GM19455 (cell line): Measurements from ENCODE around the gene SLC2A14.
"Not testable (repeated sequence)": the region's sequence is repeated elsewhere in the genome, so short reads cannot be mapped to it uniquely, and the experiment has no call there.

Experiments used
- ATAC-seq: cut with Tn5 transposase; IDR thresholded peaks from one replicate; pipeline ENCODE4 v1.9.1; 2021; ENCODE audit not compliant: unreplicated experiment

SLC2A14 gene

DNA sequence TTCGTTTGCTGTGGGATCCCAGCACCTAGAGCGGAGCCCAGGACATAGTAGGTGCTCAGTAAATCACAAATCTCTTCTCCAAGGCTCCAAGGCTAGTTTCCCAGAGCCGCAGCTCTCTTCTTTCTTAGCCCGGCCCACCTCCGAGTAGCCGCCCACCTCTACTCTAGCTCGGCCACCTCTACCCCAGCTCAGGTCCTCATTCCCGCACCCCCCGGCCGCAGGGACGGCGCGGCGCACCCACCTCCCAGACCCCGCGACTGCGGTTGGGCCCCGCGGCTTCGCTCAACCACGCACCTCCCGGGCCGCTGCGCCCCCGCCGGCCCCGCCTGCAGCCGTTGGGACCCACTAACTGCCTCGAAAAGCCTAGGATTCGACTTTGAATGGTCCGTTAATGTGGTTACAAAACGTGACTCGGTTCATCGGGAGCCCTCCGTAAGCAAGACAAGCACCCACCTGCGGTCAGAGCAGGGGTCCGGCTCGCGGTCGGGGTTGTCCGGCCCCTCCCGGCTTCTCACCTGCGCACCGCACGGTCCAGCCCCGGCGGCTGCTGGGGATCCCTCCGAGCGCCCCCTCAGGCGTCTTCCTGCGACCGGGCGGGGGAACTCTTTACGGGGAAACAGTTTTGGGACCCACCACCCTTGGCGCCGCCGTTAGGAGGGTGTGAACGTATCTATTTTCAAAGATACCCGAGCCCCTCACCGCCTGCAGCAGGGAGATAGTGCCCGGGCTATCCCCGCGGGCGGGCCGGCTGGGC is at the start of gene SLC2A14:
Gene SLC2A14, minus strand, starts transcription at position 350 of the 754 bp plus-strand sequence. CDS start 3,035 bp downstream, outside the sequence.
- no peak for ATAC-seq

DNA sequence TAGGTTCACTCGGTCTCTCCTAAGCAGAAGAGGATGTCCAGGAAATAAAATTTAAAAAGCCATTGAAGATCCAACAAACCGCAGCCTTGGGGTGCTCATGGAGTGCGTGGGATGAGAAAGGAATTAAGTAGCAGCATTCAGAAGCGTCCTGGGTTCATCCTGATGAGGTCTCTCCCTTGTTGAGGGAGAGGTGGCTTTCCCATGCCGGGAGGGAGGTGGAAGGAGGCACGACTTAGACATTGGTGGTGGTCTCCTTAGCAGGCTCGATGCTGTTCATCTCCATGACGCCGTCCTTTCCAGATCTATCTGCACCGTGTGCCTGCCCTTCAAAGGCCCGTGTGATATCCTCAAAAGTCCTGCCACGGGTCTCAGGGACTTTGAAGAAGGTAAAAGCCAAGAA is 48.5 kb upstream of the SLC2A14 start:
- ATAC-seq, result not testable (repeated sequence)

- ATAC-seq, result not testable (repeated sequence)
Observed at GRCh38 chr12:7918268-7918590, 45.5 kb upstream of the SLC2A14 start.

- ATAC-seq, result no peak
Observed at GRCh38 chr12:7917392-7918267, 44.9 kb upstream of the SLC2A14 start.

DNA sequence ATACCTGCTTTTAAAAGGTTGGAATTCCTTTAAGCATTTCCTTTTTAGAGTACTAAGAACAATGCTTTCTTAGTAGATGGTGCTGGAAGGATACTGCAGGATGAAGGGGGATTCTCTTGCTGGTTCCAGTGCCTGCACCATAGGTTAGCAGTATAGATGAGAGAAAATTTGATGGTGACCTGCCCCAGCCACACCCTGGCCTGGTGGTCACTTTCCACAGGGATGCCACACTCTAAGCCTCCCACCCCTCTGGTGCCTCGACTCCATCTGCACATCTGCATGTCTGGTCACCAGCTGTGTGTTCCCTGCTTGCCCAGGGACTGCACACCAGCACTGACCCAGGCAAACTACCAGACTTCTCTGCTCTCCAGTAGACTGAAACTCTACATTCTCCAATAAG is 44.2 kb upstream of the SLC2A14 start:
- no peak for ATAC-seq

- no peak for ATAC-seq
Observed at GRCh38 chr12:7915661-7916403, 43.1 kb upstream of the SLC2A14 start.

- ATAC-seq, result not testable (repeated sequence)
Observed at GRCh38 chr12:7910106-7910505, 37.4 kb upstream of the SLC2A14 start.

GRCh38 chr12:7907009-7907408 is 34.3 kb upstream of the SLC2A14 start:
- ATAC-seq, result no peak

DNA sequence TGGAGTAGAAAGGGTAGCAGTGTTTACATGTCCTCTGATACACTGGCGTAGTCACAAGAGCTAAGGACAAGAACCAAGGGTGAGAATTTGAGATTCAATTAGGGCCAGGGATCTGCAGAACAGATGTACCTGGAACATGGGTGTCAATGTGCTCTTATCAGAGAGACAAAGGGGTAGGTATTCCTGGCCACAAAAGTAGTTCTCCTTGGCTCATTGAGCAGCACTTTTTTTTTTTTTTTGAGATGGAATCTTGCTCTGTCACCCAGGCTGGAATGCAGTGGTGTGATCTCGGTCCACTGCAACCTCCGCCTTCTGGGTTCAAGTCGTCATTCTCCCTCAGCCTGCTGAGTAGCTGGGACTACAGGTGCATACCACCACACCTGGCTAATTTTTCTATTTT is 33.6 kb upstream of the SLC2A14 start:
- not testable (repeated sequence) for ATAC-seq

DNA sequence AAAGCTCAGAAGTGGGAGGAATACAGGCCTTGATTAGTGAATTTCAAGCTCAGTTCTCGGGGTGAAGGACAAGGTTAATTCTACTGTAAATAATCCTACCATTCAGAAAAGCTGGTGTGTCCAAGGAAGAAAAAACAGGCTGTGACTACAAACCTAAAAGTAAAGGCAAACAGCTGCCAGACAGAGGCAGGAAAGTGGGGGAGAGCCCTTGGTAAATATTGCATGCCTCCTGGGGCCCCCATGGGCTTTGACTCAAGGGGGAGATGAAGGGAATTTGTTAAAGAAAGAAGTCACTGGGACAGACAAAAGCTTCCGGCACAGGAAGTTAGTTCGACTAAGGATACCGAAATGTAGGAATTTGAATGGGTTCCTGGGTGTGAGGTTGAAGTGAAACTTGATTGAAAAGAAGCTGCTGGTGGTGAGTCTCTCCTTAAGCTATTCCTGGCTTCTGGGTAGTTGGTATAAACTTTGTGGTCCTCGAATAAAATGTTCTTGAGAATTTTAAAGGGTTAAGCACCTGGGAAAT is 32.9 kb upstream of the SLC2A14 start:
- ATAC-seq, result not testable (repeated sequence)

- no peak for ATAC-seq
Observed at GRCh38 chr12:7905071-7905470, 32.4 kb upstream of the SLC2A14 start.

- not testable (repeated sequence) for ATAC-seq
Observed at GRCh38 chr12:7902416-7902815, 29.7 kb upstream of the SLC2A14 start.

GRCh38 chr12:7899755-7900154 is 27.0 kb upstream of the SLC2A14 start:
- ATAC-seq, result no peak

- not testable (repeated sequence) for ATAC-seq
Observed at GRCh38 chr12:7896726-7897125, 24.0 kb upstream of the SLC2A14 start.

DNA sequence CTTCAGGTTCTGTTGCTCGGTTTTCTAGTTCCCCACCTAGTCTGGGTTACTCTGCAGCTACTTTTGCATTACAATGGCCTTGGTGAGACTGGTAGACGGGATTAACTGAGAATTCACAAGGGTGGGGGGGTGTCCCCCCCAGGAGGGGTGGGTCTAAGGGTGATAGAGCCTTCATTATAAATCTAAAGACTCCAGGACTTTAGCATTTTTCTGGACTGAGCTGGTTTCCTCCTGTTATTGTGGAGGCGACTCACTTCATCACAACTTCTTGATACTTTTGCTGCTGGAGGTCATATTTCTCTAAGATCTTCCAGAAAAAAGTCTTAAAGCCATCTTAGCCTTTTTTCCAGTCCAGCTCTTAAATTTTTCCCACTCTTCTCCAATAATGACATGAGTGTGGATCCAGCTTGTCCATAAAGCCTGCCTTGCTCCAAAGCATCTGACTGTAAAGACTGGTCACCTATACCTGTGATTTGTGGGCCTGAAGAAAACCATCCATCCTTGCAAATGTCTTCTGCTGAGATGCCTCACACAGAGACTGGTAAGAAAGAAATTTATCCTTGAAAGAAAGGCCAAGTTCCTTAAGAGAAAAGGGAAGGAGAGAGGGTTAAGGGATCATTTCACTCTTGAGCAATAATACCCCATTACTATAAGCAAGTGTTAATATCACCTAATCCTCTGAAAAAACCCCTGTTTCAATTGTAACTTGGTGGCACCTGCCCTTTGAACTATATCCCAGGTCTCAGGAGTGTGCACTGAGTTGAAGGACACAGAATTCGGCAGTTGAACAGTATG is 19.7 kb upstream of the SLC2A14 start:
- no peak for ATAC-seq

DNA sequence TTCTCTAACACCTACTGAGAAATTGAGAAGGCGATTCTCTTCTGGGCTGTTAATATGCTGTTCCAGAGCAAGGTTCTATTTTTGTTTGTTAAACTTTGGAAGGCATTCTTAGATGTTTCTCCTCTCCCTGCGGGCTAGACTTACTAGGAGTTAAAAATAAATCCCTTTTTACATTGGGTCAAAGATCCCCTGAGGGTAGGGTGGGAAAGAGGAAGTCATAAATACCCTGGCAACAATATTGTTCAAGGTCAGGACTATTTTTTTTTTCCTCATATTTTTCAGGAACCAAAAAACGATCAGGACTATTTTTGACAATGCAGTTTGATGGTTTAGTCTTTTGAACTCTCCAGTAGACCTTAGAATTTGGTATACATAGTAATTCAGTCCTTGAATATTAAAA is 12.0 kb upstream of the SLC2A14 start:
- ATAC-seq, result no peak

DNA sequence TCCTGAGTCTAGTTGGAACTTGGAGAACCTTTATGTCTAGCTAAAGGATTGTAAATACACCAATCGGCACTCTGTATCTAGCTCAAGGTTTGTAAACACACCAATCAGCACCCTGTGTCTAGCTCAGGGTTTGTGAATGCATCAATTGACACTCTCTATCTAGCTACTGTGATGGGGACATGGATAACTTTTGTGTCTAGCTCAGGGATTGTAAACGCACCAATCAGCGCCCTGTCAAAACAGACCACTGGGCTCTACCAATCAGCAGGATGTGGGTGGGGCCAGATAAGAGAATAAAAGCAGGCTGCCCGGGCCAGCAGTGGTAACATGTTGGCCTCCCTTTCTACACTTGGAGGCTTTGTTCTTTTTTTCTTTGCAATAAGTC is 9.0 kb upstream of the SLC2A14 start:
- not testable (repeated sequence) for ATAC-seq

DNA sequence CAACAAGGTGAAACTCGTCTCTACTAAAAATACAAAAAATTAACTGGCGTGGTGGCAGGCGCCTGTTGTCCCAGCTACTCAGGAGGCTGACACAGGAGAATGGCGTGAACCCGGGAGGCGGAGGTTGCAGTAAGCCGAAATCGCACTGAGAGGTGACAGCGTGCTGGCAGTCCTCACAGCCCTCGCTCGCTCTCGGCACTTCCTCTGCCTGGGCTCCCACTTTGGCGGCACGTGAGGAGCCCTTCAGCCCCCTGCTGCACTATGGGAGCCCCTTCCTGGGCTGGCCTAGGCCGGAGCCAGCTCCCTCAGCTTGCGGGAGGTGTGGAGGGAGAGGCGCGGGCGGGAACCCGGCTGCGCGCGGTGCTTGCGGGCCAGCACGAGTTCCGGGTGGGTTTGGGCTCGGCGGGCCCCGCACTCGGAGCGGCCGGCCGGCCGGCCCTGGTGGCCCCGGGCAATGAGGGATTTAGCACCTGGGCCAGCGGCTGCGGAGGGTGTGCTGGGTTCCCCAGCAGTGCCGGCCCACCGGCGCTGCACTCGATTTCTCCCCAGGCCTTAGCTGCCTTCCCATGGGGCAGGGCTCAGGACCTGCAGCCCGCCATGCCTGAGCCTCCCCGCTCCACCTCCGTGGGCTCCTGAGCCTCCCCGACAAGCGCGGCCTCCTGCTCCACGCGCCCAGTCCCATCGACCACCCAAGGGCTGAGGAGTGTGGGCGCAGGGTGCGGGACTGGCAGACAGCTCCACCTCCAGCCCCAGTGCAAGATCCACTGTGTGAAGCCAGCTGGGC is 8.4 kb upstream of the SLC2A14 start:
- ATAC-seq, result not testable (repeated sequence)

DNA sequence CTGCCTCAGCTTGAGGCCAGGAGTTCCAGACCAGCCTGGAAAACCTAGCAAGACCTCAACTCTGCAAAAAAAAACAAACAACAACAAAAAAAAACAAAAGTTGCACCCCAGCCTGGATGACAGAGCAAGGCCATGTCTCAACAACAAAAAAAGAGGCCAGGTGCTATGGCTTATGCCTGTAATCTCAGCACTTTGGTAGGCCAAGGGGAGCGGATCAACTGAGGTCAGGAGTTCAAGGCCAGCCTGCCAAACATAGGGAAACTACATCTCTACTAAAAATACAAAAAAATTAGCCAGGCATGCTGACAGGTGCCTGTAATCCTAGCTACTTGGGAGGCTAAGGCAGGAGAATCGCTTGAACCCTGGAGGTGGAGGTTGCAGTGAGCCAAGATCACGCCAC is 6.5 kb upstream of the SLC2A14 start:
- ATAC-seq, result no peak

- no peak for ATAC-seq
Observed at GRCh38 chr12:7877420-7877819, 4.7 kb upstream of the SLC2A14 start.
